Measurements from ENCODE around the gene ACADVL.

Gene ACADVL

GRCh38 chr17:7246779-7247178 is 27.0 kb downstream of the ACADVL start:
- Histone ChIP-seq H3K9ac (ENCODE audit: insufficient read length) (no peak overlapping the region), H3K36me3 (ENCODE audit: insufficient read depth, low read length) (peaks cover 28% of the 10 kb centered on the region)

GRCh38 chr17:7248796-7249195 is 29.1 kb downstream of the ACADVL start:
- DNase-seq (ENCODE audit: low read depth, low spot score): no peak
- TF ChIP-seq EZH2 (IDR thresholded peaks at IDR 0.05): no peak
- TF ChIP-seq FOXP2 (optimal IDR thresholded peaks at IDR 0.05; ENCODE audit: control extremely low read depth, extremely low read length, insufficient read depth): no peak
- Histone ChIP-seq H3K27ac (no peak overlapping the region), H3K36me3 (ENCODE audit: insufficient read depth, low read length) (peaks cover 27% of the 10 kb centered on the region), H3K9ac (ENCODE audit: insufficient read length) (peak overlapping the region; percentile 48), H3K9me3 (ENCODE audit: low read depth, low read length) (no peaks in the 10 kb centered on the region), H3K4me3 (no peak overlapping the region)

More at GRCh38 chr17:7246779-7247178, 27.0 kb downstream of the ACADVL start:
- TF ChIP-seq EZH2 (IDR thresholded peaks at IDR 0.05) (no peak), POLR2AphosphoS5 (IDR thresholded peaks at IDR 0.05; ENCODE audit: borderline replicate concordance, low read depth, low read length) (no peak), FOXP2 (optimal IDR thresholded peaks at IDR 0.05; ENCODE audit: control extremely low read depth, extremely low read length, insufficient read depth) (no peak)
- H3K9me3 ChIP-seq (ENCODE audit: low read depth, low read length): no peaks in the 10 kb centered on the region
- no peak for DNase-seq (ENCODE audit: low read depth, low spot score)
- H3K27ac ChIP-seq: no peak overlapping the region
- no peak overlapping the region for H3K4me3 ChIP-seq

GRCh38 chr17:7249214-7249613 is 29.5 kb downstream of the ACADVL start:
- TF ChIP-seq EZH2 (IDR thresholded peaks at IDR 0.05): no peak
- TF ChIP-seq POLR2AphosphoS5 (IDR thresholded peaks at IDR 0.05; ENCODE audit: borderline replicate concordance, low read depth, low read length): no peak
- no peak for TF ChIP-seq FOXP2 (optimal IDR thresholded peaks at IDR 0.05; ENCODE audit: control extremely low read depth, extremely low read length, insufficient read depth)
- Histone ChIP-seq H3K27ac (no peak overlapping the region), H3K9ac (ENCODE audit: insufficient read length) (peak overlapping the region; percentile 48), H3K36me3 (ENCODE audit: insufficient read depth, low read length) (peaks cover 26% of the 10 kb centered on the region), H3K4me3 (no peak overlapping the region), H3K9me3 (ENCODE audit: low read depth, low read length) (no peaks in the 10 kb centered on the region)
- no peak for DNase-seq (ENCODE audit: low read depth, low spot score)

- H3K36me3 ChIP-seq (ENCODE audit: insufficient read depth, low read length): peaks cover 26% of the 10 kb centered on the region
- peak overlapping the region; percentile 91 for H3K4me3 ChIP-seq
- DNase-seq (ENCODE audit: low read depth, low spot score): no peak
- H3K9me3 ChIP-seq (ENCODE audit: low read depth, low read length): no peaks in the 10 kb centered on the region
- TF ChIP-seq EZH2 (IDR thresholded peaks at IDR 0.05) (no peak), FOXP2 (optimal IDR thresholded peaks at IDR 0.05; ENCODE audit: control extremely low read depth, extremely low read length, insufficient read depth) (no peak), POLR2AphosphoS5 (IDR thresholded peaks at IDR 0.05; ENCODE audit: borderline replicate concordance, low read depth, low read length) (no peak)
- H3K27ac ChIP-seq: no peak overlapping the region
- peak overlapping the region; percentile 96 for H3K9ac ChIP-seq (ENCODE audit: insufficient read length)
These were observed 30.1 kb downstream of the ACADVL start for GRCh38 chr17:7249830-7250229.

- H3K9me3 ChIP-seq (ENCODE audit: low read depth, low read length): no peaks in the 10 kb centered on the region
- TF ChIP-seq EZH2 (IDR thresholded peaks at IDR 0.05): no peak
- TF ChIP-seq POLR2AphosphoS5 (IDR thresholded peaks at IDR 0.05; ENCODE audit: borderline replicate concordance, low read depth, low read length): no peak
- TF ChIP-seq FOXP2 (optimal IDR thresholded peaks at IDR 0.05; ENCODE audit: control extremely low read depth, extremely low read length, insufficient read depth): no peak
- H3K4me3 ChIP-seq: peak overlapping the region; percentile 91
- DNase-seq (ENCODE audit: low read depth, low spot score): no peak
- peak overlapping the region; percentile 93 for H3K27ac ChIP-seq
- peaks cover 28% of the 10 kb centered on the region for H3K36me3 ChIP-seq (ENCODE audit: insufficient read depth, low read length)
- peak overlapping the region; percentile 96 for H3K9ac ChIP-seq (ENCODE audit: insufficient read length)
These were observed 31.2 kb downstream of the ACADVL start for GRCh38 chr17:7250695-7251627.

GRCh38 chr17:7251661-7252175 is 32.0 kb downstream of the ACADVL start, which contains the start of gene CTDNEP1:
Gene CTDNEP1 (minus strand): TSS chr17:7251734. CDS start chr17:7251296, 438 bp downstream.
- H3K9me3 ChIP-seq (ENCODE audit: low read depth, low read length): no peaks in the 10 kb centered on the region
- peaks cover 20% of the 10 kb centered on the region for H3K36me3 ChIP-seq (ENCODE audit: insufficient read depth, low read length)
- H3K4me3 ChIP-seq: peak within 1 kb of the TSS; percentile 91
- DNase-seq (ENCODE audit: low read depth, low spot score): peak; percentile 94
- no peak for TF ChIP-seq EZH2 (IDR thresholded peaks at IDR 0.05)
- no peak for TF ChIP-seq FOXP2 (optimal IDR thresholded peaks at IDR 0.05; ENCODE audit: control extremely low read depth, extremely low read length, insufficient read depth)
- no peak for TF ChIP-seq POLR2AphosphoS5 (IDR thresholded peaks at IDR 0.05; ENCODE audit: borderline replicate concordance, low read depth, low read length)
- H3K27ac ChIP-seq: peak within 1 kb of the TSS; percentile 93
- peak within 1 kb of the TSS; percentile 96 for H3K9ac ChIP-seq (ENCODE audit: insufficient read length)

DNA sequence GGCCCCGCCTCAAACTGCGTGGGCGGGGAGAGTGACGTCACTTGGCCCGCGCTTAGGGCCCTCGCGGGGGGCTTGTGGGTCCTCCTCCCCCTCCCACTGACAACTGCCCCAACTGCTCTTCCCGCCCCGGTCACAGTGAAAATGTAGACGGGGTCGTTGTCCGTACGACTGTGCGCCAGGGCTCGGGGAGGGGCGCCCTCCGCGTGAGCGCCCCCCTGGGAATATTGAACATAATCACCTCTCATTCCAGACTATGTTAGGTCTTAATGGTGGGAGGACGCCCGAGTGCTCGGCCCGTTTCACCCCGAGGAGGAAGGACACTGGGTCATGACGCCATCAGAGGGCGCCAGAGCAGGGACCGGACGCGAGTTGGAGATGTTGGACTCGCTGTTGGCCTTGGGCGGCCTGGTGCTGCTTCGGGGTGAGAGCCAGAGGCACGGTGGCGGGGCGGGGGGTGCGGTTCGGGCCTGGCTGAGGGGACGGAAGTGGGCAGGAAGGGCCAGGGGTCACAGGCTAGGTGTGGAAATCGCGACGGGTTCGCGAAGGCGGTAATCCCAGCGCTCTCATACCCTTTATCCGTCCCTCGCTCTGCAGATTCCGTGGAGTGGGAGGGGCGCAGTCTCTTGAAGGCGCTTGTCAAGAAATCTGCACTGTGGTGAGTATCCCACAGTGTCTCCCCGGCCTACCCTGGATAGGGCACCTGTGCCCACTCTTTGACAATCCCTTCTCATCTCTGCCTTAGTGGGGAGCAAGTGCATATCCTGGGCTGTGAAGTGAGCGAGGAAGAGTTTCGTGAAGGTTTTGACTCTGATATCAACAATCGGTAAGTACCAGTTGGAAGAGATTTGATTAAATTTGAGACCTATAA is 32.7 kb downstream of the ACADVL start, which contains the start of gene ELP5:
ELP5 (plus strand) TSS at position 40 of the 868 bp plus-strand sequence; CDS start at position 376, 336 bp downstream.
- DNase-seq (ENCODE audit: low read depth, low spot score): no peak
- Histone ChIP-seq H3K27ac (peak within 1 kb of the TSS; percentile 93), H3K9ac (ENCODE audit: insufficient read length) (peak within 1 kb of the TSS; percentile 96), H3K36me3 (ENCODE audit: insufficient read depth, low read length) (peaks cover 15% of the 10 kb centered on the region), H3K4me3 (peak within 1 kb of the TSS; percentile 91), H3K9me3 (ENCODE audit: low read depth, low read length) (no peaks in the 10 kb centered on the region)
- TF ChIP-seq FOXP2 (optimal IDR thresholded peaks at IDR 0.05; ENCODE audit: control extremely low read depth, extremely low read length, insufficient read depth): peak; percentile 17
- peak; percentile 43; the same call in 1 of the 2 replicates for TF ChIP-seq POLR2AphosphoS5 (IDR thresholded peaks at IDR 0.05; ENCODE audit: borderline replicate concordance, low read depth, low read length)
- no peak for TF ChIP-seq EZH2 (IDR thresholded peaks at IDR 0.05)
